Erythroblast (primary cell): ENCODE results near the gene PRKCE.

Source experiments
- GATA1 ChIP-seq: IDR thresholded peaks from 2 replicates; pipeline ENCODE4 v1.6.1; 2011; ENCODE audit warnings: low read depth, mild to moderate bottlenecking, control low read depth, low read length, moderate library complexity
- POLR2A ChIP-seq: IDR thresholded peaks from 2 replicates; pipeline ENCODE4 v1.6.1; 2011; ENCODE audit warnings: mild to moderate bottlenecking, low read length

GRCh38 chr2:45963816-45964215, 312.3 kb downstream of the PRKCE start:
- no peak for TF ChIP-seq POLR2A
- no peak for TF ChIP-seq GATA1
